GM23248 (cell line): ENCODE data around the gene LDLRAD3.

Source experiments
- EZH2 ChIP-seq: fragments of 200-600 bp; sonication (generic); IDR thresholded peaks from 2 replicates; pipeline ENCODE4 v1.6.1; 2018; ENCODE audit warnings: antibody characterized with exemption, mild to moderate bottlenecking; ENCODE audit not compliant: insufficient read depth, poor library complexity, severe bottlenecking
- EZH2phosphoT487 ChIP-seq: fragments of 200-600 bp; sonication (generic); IDR thresholded peaks from 2 replicates; pipeline ENCODE4 v1.6.1; 2018; ENCODE audit warnings: antibody characterized with exemption, moderate library complexity, mild to moderate bottlenecking, low read depth; ENCODE audit not compliant: insufficient read depth

DNA sequence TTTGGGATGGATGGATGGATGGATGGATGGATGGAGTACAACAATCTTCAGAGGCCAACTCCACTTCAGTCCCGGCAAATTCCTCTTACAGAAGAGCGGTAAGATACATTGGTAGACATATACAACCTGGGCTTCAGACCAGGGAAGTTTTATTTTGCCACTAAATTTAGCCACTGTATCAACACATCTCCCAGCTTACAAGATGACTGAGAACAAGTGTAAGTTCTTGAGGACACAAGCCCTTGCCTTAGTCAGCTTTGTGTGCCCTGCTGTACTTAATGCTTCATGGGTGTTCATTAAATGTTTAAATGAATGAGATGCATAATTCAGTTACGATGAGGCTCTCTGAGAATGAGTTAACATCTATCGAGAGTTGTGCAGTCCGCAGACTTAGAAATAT is 217.7 kb downstream of the LDLRAD3 start:
- TF ChIP-seq EZH2phosphoT487 (no peak), EZH2 (no peak)
